ENCODE data around the gene TRPM2.

DNA sequence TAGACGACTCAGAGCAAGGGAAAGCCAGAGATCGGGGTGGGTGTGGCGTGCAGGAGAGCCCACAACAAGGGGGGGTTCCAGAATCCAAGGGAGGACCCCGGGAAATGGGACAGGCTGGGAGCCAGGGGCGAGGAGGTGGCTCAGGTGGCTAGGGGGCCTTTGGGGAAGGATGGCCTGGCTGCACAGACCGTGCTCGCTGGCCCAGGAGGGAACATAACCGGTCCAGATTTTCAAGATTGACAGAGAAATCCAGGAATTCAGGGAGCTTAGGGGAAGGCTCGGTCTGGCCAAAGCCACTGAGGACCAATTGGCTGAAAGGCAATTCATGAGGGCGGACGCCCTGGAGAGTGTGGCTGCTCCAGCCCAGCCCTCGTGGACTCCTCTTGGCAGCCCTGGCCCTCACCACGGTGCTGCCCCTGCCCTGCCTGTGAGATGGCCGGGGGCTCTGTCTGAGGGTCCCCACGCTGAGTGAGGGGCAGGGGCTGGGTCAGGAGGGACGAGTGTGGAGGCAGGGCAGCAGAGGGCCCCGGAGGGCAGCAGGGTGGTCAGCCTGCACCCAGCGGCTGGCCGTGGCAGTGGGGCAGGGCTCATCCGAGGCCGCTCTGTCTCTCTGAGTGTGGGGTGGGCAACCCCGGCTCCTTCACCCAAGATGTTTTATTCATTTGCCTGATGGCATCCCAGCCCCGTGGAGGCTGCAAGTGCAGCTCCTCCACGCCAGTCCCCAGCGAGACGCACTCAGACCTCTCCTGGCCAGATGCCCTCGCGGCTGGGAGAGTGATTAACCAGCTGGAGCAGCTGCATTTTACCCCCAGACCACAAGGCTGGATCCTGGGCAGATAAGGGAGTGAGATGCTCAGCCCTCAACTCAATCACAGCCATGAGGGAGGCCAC, 96.3 kb downstream of the TRPM2 start:
- TF ChIP-seq, protein P1, sequence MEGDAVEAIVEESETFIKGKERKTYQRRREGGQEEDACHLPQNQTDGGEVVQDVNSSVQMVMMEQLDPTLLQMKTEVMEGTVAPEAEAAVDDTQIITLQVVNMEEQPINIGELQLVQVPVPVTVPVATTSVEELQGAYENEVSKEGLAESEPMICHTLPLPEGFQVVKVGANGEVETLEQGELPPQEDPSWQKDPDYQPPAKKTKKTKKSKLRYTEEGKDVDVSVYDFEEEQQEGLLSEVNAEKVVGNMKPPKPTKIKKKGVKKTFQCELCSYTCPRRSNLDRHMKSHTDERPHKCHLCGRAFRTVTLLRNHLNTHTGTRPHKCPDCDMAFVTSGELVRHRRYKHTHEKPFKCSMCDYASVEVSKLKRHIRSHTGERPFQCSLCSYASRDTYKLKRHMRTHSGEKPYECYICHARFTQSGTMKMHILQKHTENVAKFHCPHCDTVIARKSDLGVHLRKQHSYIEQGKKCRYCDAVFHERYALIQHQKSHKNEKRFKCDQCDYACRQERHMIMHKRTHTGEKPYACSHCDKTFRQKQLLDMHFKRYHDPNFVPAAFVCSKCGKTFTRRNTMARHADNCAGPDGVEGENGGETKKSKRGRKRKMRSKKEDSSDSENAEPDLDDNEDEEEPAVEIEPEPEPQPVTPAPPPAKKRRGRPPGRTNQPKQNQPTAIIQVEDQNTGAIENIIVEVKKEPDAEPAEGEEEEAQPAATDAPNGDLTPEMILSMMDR (IDR thresholded peaks at IDR 0.05), result no peak
- no peak for TF ChIP-seq POLR2A (IDR thresholded peaks at IDR 0.05)
